HepG2 (cell line): ENCODE data around the gene NEDD4L. TPM values are rescaled to one million over a fixed set of nuclear protein-coding genes. Genes with fewer than 3 reads are reported as not detected.
A peak's percentile ranks its signal among the peaks of the same experiment; 100 is the strongest.

ENCODE experiments used
- ATAC-seq: fragments of 200-7000 bp; cut with Tn5 transposase; 3 replicates; pipeline ENCODE4 v1.9.1; 2020; ENCODE audit warnings: mild to moderate bottlenecking, moderate library complexity
- BruUV-seq: library from RNA; stranded (reverse); fragments of 400-500 nt; replicated peaks from 2 replicates; lab custom pipeline; 2021; lab: Mats Ljungman, UMichigan
- CTCF ChIA-PET: fragments of 300-600 bp; formaldehyde crosslinking; extraction: SDS; loops from one replicate; lab custom pipeline; 2021; ENCODE audit warnings: low total read pairs, inconsistent platforms, low intra/inter-chr PET ratio; lab: Yijun Ruan, JAX
- POLR2A ChIA-PET: fragments of 350-600 bp; sonication (Branson Sonifier 250); formaldehyde crosslinking; loops from one replicate; lab custom pipeline; 2020; ENCODE audit warnings: antibody characterized with exemption, inconsistent platforms; lab: Yijun Ruan, JAX
- DNase-seq: peaks from one replicate; pipeline ENCODE4 v3.0.0-alpha.2; 2015; ENCODE audit warnings: low spot score
- FAIRE-seq: peaks from 3 replicates; lab custom pipeline; 2011; peaks lifted over from hg19 to GRCh38; lab: Jason Lieb, UNC
- H2AFZ ChIP-seq: one replicate; pipeline ENCODE4 v1.6.1; 2011; ENCODE audit warnings: low read length, inconsistent platforms
- H3K27ac ChIP-seq: fragments of 300-600 bp; 3 replicates; pipeline ENCODE4 v1.8.0; 2011; ENCODE audit warnings: mixed run types, mild to moderate bottlenecking, mixed read lengths, low read length, inconsistent platforms; ENCODE audit not compliant: insufficient read depth; ENCODE audit errors: extremely low read length
- H3K27me3 ChIP-seq, 2 experiments: fragments of 200-600 bp in 1 of 2; 2 replicates in 1 of 2; 3 replicates in 1 of 2; pipeline versions ENCODE4 v1.6.0 to v1.8.0; 2011; ENCODE audit warnings: low read length in 2 of 2, mild to moderate bottlenecking in 2 of 2, moderate library complexity in 2 of 2, inconsistent platforms in 1 of 2; ENCODE audit not compliant: insufficient read depth in 2 of 2, control insufficient read depth in 1 of 2
- H3K36me3 ChIP-seq, 2 experiments: fragments of 200-600 bp in 1 of 2; replicated peaks in 1 of 2; 2 replicates in 1 of 2; 3 replicates in 1 of 2; pipeline versions ENCODE4 v1.5.1 to v1.8.0; 2011; ENCODE audit warnings: low read length in 2 of 2, inconsistent platforms in 1 of 2; ENCODE audit not compliant: insufficient read depth in 2 of 2, control insufficient read depth in 1 of 2
- H3K4me1 ChIP-seq: 2 replicates; pipeline ENCODE4 v1.5.1; 2012; ENCODE audit warnings: low read length, inconsistent platforms; ENCODE audit not compliant: insufficient read depth
- H3K4me2 ChIP-seq: 2 replicates; pipeline ENCODE4 v1.6.0; 2011; ENCODE audit warnings: low read depth, low read length, inconsistent platforms
- H3K4me3 ChIP-seq, 3 experiments: fragments of 200-600 bp in 1 of 3; sonication (generic), shearing (Covaris generic) in 1 of 3; replicated peaks in 1 of 3; 2 replicates each; pipeline ENCODE4 v1.5.1; 2011 to 2016; ENCODE audit warnings: low read length in 3 of 3, inconsistent platforms in 2 of 3, low read depth in 2 of 3, mild to moderate bottlenecking in 2 of 3, control low read depth in 1 of 3, mixed read lengths in 1 of 3; ENCODE audit not compliant: insufficient read depth in 1 of 3
- H3K79me2 ChIP-seq: one replicate; pipeline ENCODE4 v1.6.1; 2011; ENCODE audit warnings: low read length, inconsistent platforms; ENCODE audit not compliant: insufficient read depth
- H3K9ac ChIP-seq: 2 replicates; pipeline ENCODE4 v1.6.0; 2011; ENCODE audit warnings: mild to moderate bottlenecking, low read depth, low read length, inconsistent platforms; ENCODE audit not compliant: insufficient read depth
- H3K9me3 ChIP-seq: 2 replicates; pipeline ENCODE4 v1.5.1; 2012; ENCODE audit warnings: mild to moderate bottlenecking, low read length
- H4K20me1 ChIP-seq: 2 replicates; pipeline ENCODE4 v1.6.0; 2011; ENCODE audit warnings: inconsistent platforms, mild to moderate bottlenecking, low read length, moderate library complexity; ENCODE audit not compliant: insufficient read depth
- BRD4 ChIP-seq: sonication (generic); formaldehyde crosslinking; IDR thresholded peaks from 2 replicates; pipeline ENCODE4 v1.4.0; 2020; ENCODE audit warnings: missing genetic modification reagents
- CREM ChIP-seq, 2 experiments: sonication (generic) in 1 of 2; formaldehyde crosslinking in 1 of 2; IDR thresholded peaks; 2 replicates each; pipeline versions ENCODE4 v1.4.0 to v1.6.1; 2016 to 2020; ENCODE audit warnings: antibody characterized with exemption in 1 of 2, mild to moderate bottlenecking in 1 of 2, missing genetic modification reagents in 1 of 2
- FOXC1 ChIP-seq: sonication (generic); formaldehyde crosslinking; IDR thresholded peaks from 2 replicates; pipeline ENCODE4 v1.8.0; 2022; ENCODE audit warnings: mild to moderate bottlenecking, missing genetic modification reagents, borderline replicate concordance
- JARID2 ChIP-seq: sonication (generic); formaldehyde crosslinking; IDR thresholded peaks from 2 replicates; pipeline ENCODE4 v1.8.1; 2023; ENCODE audit warnings: missing genetic modification reagents, inconsistent platforms; ENCODE audit not compliant: insufficient replicate concordance
- KAT7 ChIP-seq: IDR thresholded peaks from 2 replicates; pipeline ENCODE4 v1.6.1; 2018; ENCODE audit warnings: borderline replicate concordance, missing compliant biosample characterization
- MBD4 ChIP-seq: IDR thresholded peaks from 2 replicates; pipeline ENCODE4 v1.6.1; 2012; ENCODE audit warnings: low read length, inconsistent platforms, borderline replicate concordance
- NR2F6 ChIP-seq, 2 experiments: IDR thresholded peaks; 2 replicates each; pipeline ENCODE4 v1.6.1; 2016; ENCODE audit warnings: antibody characterized with exemption in 1 of 2, mild to moderate bottlenecking in 1 of 2
- RBM22 ChIP-seq: fragments of 200-400 bp; formaldehyde crosslinking; optimal IDR thresholded peaks from 2 replicates; pipeline ENCODE3; 2017; ENCODE audit warnings: mild to moderate bottlenecking, low read length, moderate library complexity
- SP1 ChIP-seq, 2 experiments: fragments of 450-650 bp in 1 of 2; sonication (generic) in 1 of 2; formaldehyde crosslinking in 1 of 2; IDR thresholded peaks; 2 replicates each; pipeline versions ENCODE4 v1.4.0 to v1.6.1; 2016 to 2020; ENCODE audit warnings: missing genetic modification reagents in 1 of 2
- SP140L ChIP-seq: sonication (generic); formaldehyde crosslinking; IDR thresholded peaks from 2 replicates; pipeline ENCODE4 v1.4.0; 2020; ENCODE audit warnings: missing genetic modification reagents, borderline replicate concordance
- SSRP1 ChIP-seq: IDR thresholded peaks from 2 replicates; pipeline ENCODE4 v1.6.1; 2016; ENCODE audit warnings: control low read depth
- ZC3H13 ChIP-seq: sonication (generic); formaldehyde crosslinking; IDR thresholded peaks from 2 replicates; pipeline ENCODE4 v1.8.1; 2023; ENCODE audit warnings: mild to moderate bottlenecking, missing genetic modification reagents, moderate library complexity
- ZNF253 ChIP-seq: sonication (generic); formaldehyde crosslinking; IDR thresholded peaks from 2 replicates; pipeline ENCODE4 v1.8.0; 2022; ENCODE audit warnings: mild to moderate bottlenecking, missing genetic modification reagents, borderline replicate concordance
- ZNF354B ChIP-seq: sonication (generic); formaldehyde crosslinking; IDR thresholded peaks from 2 replicates; pipeline ENCODE4 v1.8.0; 2022; ENCODE audit warnings: mild to moderate bottlenecking, missing genetic modification reagents
- WGBS: methylation state at CpG from one replicate; pipeline ENCODE4 v1.1.6; 2017; ENCODE audit warnings: low lambda C conversion rate; 5-methylcytosine and 5-hydroxymethylcytosine counted together
- in situ Hi-C: cut with HindIII; loops from 2 replicates; pipeline ENCODE4 v1.10.0; 2017; ENCODE audit warnings: low pct_unique_long_range_greater_than_20kb; ENCODE audit not compliant: extremely low pct_ligation_motif_present
- intact Hi-C: fragments of 100-400 bp; cut with micrococcal nuclease; formaldehyde crosslinking; loops from one replicate; pipeline ENCODE4 v1.10.0; 2022; ENCODE audit not compliant: unreplicated experiment
- polyA plus RNA-seq, 8 experiments: library from polyadenylated mRNA; depleted of rRNA in 3 of 8; stranded (reverse) in 7 of 8; unstranded in 1 of 8; fragments of >200 nt; fragmentation: Illumina TruSeq in 4 of 8; extraction: Trizol in 4 of 8; gene quantifications; 2 replicates each; pipeline versions ENCODE4 v1.2.1 to v1.2.3, GENCODE V29; 2011 to 2016; ENCODE audit warnings: low read depth in 4 of 8, missing spikeins in 1 of 8, mixed read lengths in 1 of 8; ENCODE audit not compliant: insufficient read depth in 1 of 8
- total RNA-seq, 5 experiments: library from RNA; depleted of rRNA; stranded (reverse); fragments of >200 nt; fragmentation: Illumina TruSeq; extraction: Trizol; gene quantifications; 2 replicates each; pipeline ENCODE4 v1.2.3, GENCODE V29; 2016; ENCODE audit warnings: low read depth in 1 of 5
- TF ChIP-seq, protein P1 (sequence below): sonication (generic); formaldehyde crosslinking; IDR thresholded peaks from 2 replicates; pipeline ENCODE4 v1.4.0; 2020; ENCODE audit warnings: mild to moderate bottlenecking, missing genetic modification reagents, borderline replicate concordance
- TF ChIP-seq, protein P2 (sequence below): sonication (generic); formaldehyde crosslinking; IDR thresholded peaks from 2 replicates; pipeline ENCODE4 v1.9.0; 2022; ENCODE audit warnings: missing genetic modification reagents, mild to moderate bottlenecking, borderline replicate concordance
- TF ChIP-seq, protein P3 (sequence below): sonication (generic); formaldehyde crosslinking; IDR thresholded peaks from 2 replicates; pipeline ENCODE4 v1.4.0; 2020; ENCODE audit warnings: missing genetic modification reagents

Gene NEDD4L
- total and polyA plus RNA-seq, 2 of the 13 experiments (the other 11 are each of a cell fraction or from before 2014, with no cell fraction given), result 168 to 390 TPM

DNA sequence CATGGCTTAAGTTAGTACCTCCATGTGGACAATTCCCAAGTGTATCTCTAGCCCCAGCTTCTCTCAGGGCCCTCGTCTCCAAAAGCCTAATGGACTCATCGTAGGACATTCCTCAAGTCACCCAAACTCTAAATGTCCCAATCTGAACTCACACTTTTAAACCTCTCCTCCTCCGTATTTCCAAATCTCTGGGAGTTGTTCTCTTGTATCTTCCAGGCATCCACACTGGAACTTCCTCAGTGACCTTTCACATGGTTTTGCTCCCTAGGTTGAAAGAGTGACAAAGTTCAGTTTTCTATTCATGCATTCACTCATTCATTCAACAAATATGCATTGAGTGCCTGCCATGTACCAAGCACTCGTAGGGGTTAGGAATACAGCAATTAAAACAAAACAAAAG is 364.6 kb downstream of the NEDD4L start:
- WGBS, result 13% methylated on average over 4 of the region's 4 CpGs
- BruUV-seq, result TSS peak; percentile 44
- H2AFZ ChIP-seq, result no peak overlapping the region
- POLR2A ChIA-PET, result interaction anchor here (1.1 to 9.1 kb wide), 8 partner anchors 7 to 365 kb away, joined by 3 to 181 read pairs (median 12); partner anchors contain the start of gene NEDD4L
- in situ Hi-C loops (loop anchor here (5.0 kb wide), 2 partner anchors 84 to 354 kb away; no protein-coding TSS in a partner anchor), intact Hi-C loops (loop anchor here (10.0 kb wide), 1 partner anchor 46 kb away; no protein-coding TSS in a partner anchor)
- H3K4me2 ChIP-seq, result peak overlapping the region; percentile 73
- peak; percentile 46 for DNase-seq
- FAIRE-seq, result peak; percentile 73
- ATAC-seq, result no peak
- peak overlapping the region; percentile 98 for H3K27ac ChIP-seq
- H3K79me2 ChIP-seq, result peaks cover 15% of the 10 kb centered on the region
- H3K4me1 ChIP-seq, result peaks cover 99% of the 10 kb centered on the region
- peak overlapping the region; percentile 88 for H3K9ac ChIP-seq
- H3K9me3 ChIP-seq, result no peaks in the 10 kb centered on the region
- CTCF ChIA-PET, result interaction anchor here (1.6 kb wide), 1 partner anchor 85 kb away, joined by 12 read pairs; no protein-coding TSS in a partner anchor
- H3K27me3 ChIP-seq, result no peaks in the 10 kb centered on the region
- no peaks in the 10 kb centered on the region for H4K20me1 ChIP-seq
- H3K36me3 ChIP-seq, result no peaks in the 10 kb centered on the region
- peak overlapping the region in 1 of 3 experiments; percentile 47; a peak in 1 of 6 replicates for H3K4me3 ChIP-seq
- TF ChIP-seq CREM (IDR thresholded peaks at IDR 0.05) (peak; percentile 30; the same call in 1 of the 2 replicates), CREM (CRISPR knock-in tag; IDR thresholded peaks at IDR 0.05) (no peak), FOXC1 (CRISPR knock-in tag) (no peak), SP1 (IDR thresholded peaks at IDR 0.05) (no peak), SP1 (CRISPR knock-in tag; IDR thresholded peaks at IDR 0.05) (no peak), ZNF354B (no peak), ZC3H13 (0 out of 2 replicates have a peak, but pooled peaks have one; percentile 38), BRD4 (CRISPR knock-in tag) (peak; percentile 65; the same call in 1 of the 2 replicates), ZNF253 (no peak), JARID2 (CRISPR knock-in tag) (no peak), NR2F6 (IDR thresholded peaks at IDR 0.05) (peak; percentile 66), NR2F6 (CRISPR knock-in tag; IDR thresholded peaks at IDR 0.05) (peak; percentile 76), SSRP1 (CRISPR knock-in tag) (no peak), SP140L (CRISPR knock-in tag) (no peak), RBM22 (no peak), KAT7 (no peak), MBD4 (no peak)
- TF ChIP-seq, protein P1, sequence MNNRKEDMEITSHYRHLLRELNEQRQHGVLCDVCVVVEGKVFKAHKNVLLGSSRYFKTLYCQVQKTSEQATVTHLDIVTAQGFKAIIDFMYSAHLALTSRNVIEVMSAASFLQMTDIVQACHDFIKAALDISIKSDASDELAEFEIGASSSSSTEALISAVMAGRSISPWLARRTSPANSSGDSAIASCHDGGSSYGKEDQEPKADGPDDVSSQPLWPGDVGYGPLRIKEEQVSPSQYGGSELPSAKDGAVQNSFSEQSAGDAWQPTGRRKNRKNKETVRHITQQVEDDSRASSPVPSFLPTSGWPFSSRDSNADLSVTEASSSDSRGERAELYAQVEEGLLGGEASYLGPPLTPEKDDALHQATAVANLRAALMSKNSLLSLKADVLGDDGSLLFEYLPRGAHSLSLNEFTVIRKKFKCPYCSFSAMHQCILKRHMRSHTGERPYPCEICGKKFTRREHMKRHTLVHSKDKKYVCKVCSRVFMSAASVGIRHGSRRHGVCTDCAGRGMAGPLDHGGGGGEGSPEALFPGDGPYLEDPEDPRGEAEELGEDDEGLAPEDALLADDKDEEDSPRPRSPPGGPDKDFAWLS, result no peak
- TF ChIP-seq, protein P2, sequence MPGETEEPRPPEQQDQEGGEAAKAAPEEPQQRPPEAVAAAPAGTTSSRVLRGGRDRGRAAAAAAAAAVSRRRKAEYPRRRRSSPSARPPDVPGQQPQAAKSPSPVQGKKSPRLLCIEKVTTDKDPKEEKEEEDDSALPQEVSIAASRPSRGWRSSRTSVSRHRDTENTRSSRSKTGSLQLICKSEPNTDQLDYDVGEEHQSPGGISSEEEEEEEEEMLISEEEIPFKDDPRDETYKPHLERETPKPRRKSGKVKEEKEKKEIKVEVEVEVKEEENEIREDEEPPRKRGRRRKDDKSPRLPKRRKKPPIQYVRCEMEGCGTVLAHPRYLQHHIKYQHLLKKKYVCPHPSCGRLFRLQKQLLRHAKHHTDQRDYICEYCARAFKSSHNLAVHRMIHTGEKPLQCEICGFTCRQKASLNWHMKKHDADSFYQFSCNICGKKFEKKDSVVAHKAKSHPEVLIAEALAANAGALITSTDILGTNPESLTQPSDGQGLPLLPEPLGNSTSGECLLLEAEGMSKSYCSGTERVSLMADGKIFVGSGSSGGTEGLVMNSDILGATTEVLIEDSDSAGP (CRISPR knock-in tag), result no peak
- TF ChIP-seq, protein P3, sequence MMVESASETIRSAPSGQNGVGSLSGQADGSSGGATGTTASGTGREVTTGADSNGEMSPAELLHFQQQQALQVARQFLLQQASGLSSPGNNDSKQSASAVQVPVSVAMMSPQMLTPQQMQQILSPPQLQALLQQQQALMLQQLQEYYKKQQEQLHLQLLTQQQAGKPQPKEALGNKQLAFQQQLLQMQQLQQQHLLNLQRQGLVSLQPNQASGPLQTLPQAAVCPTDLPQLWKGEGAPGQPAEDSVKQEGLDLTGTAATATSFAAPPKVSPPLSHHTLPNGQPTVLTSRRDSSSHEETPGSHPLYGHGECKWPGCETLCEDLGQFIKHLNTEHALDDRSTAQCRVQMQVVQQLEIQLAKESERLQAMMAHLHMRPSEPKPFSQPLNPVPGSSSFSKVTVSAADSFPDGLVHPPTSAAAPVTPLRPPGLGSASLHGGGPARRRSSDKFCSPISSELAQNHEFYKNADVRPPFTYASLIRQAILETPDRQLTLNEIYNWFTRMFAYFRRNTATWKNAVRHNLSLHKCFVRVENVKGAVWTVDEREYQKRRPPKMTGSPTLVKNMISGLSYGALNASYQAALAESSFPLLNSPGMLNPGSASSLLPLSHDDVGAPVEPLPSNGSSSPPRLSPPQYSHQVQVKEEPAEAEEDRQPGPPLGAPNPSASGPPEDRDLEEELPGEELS (CRISPR knock-in tag), result peak; percentile 33; the same call in 1 of the 2 replicates
